GM21390 (cell line): ENCODE data around the gene NADK.
"Not testable (repeated sequence)": the region's sequence is repeated elsewhere in the genome, so short reads cannot be mapped to it uniquely, and the experiment has no call there.

ENCODE experiments used
- ATAC-seq: cut with Tn5 transposase; IDR thresholded peaks from one replicate; pipeline ENCODE4 v1.9.1; 2021; ENCODE audit not compliant: unreplicated experiment

The NADK gene

DNA sequence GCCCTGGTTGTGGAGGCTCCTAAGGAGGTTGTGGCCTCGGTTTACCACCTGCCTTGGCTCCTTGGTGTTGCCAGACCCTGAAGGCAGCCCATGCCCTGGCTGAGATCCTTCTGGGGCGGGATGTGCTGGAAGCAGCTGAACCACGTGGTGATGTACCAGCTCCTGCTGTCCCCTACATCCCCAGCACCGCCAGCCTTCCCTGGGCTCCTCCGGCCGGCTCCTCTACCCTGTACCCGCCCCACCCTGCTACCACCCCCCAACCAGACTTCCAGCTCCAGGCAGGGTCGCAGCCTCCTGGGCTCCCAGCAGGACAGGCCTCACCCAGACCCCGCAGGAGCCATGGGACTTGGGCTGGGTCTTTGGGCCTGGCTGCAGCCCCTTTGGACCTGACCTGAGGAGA is 28.3 kb downstream of the NADK start:
- ATAC-seq: not testable (repeated sequence)

DNA sequence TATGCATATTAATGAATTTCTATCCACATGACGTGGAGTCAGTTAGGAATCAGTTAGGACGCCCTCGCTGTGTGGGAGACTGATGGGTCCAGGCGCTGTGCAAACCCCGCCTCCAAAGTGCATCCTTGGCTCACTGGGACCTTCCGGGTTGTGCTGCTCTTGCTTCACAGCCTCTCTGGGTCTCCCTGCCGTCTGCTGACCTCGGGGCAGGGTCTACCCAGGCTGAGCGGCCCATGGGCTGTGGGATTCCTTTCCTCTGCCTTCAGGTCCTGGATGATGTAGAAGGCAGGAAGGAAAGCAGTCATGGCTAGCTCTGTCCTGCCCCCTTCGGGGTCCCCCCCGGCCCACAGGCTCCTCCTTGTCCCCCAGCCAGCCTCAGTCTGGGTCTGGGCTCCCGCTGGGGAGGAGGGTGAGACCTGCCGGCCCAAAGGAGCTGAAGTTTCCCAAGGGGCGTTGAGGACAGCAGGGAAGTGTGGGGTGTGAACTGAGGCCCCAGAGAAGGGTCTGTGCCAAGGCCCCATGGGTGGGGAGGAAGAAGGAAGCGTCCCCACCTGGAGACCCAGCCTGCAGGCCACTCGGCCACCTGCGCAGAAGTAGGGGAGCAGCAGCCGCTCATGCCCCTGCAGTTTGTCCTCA is 29.5 kb downstream of the NADK start:
- ATAC-seq: no peak

DNA sequence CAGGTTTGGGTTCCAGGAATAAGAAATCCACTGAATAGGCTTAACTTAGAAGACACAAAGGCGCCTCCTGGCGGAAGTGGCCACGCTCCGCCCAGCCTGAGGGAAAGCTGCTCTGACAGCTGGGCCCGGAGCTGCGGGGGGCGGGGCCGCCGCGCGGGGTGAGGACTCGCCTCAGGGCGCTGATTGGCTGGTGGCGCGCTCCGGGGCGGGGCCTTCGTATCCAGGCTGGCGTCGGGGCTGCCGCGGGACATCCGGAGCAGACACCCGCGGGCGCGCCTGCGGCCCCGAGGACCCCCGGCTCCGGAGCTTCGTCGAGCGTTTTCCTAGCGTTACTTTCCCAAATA is 31.7 kb downstream of the NADK start:
- ATAC-seq: peak; percentile 83

DNA sequence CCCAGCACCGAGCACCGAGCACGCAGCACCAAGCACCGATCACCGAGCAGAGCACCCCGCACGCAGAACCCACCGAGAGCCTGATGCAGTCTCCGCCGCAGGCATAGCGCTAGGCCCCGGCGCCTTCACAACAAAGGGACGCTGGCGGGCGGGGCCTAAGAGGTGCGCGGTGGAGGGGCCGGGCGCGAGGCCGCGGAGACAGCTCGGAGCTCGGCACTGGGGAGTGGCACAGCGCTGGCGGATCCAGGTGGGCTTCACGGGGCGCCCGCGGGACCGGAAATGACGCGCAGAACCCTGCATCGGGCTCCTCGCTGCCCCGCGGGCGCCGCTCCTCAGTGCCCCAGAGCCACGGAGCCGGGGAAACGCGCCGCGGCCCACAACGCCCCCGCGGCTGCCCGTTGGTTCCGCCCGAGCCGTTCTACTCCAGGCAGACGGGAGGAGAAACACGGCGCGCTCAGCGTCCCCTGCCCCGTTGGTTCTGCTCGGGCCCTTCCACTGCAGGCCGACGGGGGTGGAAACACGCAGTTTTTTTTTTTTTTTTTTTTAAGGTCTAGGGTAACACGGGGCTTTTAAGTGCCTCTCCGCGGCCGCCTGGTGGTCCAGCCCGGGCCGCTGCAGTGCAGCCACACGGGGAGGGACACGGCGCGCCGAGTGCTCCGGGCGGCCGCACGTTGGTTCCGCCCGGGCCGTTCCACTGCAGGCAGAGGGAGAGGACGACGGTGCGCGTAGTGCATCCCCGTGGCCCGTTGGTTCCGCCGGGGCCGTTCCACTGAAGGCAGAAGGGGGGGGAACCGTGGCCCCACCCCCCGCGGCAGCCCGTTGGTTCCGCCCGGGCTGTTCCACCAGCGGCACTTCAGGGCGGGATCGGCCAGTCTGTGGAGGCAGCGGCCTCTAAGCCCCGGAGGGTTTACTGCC is 32.4 kb downstream of the NADK start:
- ATAC-seq: peak; percentile 70

DNA sequence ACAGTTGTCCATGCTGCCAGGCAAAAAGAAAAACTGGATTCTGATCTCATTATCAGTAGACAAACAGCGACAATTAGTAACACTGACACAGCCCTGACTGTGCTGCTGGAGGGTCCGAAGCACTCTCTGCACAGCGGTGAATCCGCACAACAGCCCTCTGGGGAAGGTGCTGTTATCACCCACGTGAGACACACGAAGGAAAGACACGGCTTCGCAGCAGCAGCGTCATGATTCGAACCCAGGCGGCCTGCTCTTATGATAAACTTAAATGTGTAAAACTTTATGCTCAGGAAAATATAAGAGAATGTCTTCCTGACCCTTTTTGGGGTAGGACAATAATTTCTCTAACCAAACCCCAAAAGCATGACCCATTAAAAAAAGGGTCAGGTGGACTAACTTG is 35.7 kb downstream of the NADK start:
- not testable (repeated sequence) for ATAC-seq

DNA sequence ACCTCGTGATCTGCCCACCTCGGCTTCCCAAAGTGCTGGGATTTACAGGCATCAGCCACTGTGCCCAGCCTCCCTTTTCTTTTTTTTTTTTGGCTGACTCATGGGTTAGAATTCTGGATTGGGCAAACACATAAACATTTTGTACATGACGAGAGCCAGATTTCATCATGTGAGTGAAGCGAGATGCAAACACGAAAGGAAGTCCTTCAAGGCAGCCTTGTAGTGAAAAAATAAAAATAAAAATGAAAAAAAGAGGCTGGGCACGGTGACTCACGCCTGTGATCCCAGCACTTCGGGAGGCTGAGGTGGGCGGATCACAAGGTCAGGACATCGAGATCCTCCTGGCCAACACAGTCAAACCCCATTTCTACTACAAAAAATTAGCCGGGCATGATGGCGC is 37.3 kb downstream of the NADK start:
- ATAC-seq: not testable (repeated sequence)

DNA sequence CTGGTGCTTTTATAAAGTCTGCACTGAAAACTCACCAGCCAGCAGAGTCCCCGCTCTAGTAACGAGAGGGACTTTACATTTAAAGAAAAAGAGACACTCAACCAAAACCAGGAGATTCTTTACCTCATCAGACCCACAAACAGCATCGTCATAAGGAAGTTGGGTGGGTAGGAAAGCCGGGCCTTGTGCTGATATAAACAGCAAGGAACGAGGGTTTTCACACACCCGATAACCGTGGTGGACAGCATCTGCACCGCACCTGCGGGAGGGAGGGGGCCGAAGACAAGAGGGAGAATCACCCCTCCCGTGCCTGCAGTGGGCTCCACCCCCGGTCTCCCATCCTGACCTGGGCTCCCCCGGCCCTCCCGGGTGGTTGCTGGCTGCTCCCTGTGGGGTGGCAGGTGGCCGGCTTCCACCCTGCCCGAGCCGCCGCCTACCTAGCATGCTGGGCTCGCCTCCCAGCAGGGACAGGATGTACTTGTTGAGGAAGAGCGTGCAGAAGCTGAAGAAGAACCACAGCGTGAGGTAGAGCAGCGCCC is 39.4 kb downstream of the NADK start:
- ATAC-seq: not testable (repeated sequence)

DNA sequence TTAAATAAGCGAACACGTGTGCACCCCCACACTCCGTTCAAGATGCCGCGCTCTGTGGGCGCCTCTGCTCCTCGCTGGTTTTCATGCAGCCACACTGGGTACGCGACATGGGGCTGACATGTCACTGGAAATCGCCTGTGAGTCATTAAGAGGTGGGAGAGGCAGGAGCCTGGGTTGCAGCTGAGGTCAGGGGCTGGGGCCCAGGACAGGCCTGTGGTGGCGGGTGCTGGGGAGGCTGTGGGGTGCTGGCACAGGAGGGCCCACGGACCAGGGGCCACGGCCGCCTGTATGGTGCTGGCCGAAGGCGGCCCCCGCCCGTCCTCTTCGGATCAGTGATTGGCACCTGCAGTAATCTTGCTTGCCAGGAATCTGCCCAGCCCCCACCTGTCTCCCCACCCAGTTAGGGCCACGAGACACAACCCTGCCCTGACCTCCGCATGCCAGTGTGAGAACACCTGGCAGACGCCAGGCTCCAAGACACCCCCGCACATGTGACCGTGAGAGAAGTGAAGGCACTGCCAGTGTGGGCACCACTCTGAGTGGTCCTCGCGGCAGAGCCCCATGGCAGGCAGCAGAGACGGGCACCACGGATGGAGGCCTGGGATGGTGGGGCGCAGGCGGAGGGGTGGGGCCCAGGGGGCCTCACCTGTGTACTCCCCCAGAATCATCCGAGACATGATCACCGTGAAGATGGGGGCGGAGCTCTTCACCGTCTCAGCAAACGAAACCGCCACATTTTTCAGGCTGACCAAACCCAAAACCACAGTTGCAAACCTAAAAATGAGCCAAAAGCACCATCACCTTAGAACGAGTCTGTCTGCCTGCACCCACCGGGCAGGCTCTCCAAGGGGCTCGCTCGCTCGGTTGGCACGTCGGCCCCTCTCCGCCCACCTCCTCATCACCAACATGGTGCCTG is 40.3 kb downstream of the NADK start:
- ATAC-seq: not testable (repeated sequence)

DNA sequence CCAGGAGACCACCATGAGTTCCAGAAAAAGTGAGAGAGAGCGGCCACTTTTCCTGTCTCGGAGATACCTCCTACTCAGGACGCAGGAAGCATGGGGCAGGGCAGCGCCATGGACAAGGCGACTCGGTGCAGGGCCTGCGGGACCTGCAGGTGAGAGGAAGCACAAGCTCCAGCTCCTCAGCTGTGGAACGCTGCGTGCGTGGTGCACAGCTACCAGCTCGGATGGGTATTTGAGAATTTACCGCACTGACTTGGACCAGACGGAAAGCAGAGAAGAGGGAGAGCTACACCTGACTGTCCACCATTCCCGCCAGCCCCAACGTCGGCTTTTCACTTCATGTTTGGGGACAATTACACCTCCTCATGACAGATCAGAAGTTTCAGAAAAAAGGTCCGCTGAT is 45.9 kb downstream of the NADK start:
- no peak for ATAC-seq

DNA sequence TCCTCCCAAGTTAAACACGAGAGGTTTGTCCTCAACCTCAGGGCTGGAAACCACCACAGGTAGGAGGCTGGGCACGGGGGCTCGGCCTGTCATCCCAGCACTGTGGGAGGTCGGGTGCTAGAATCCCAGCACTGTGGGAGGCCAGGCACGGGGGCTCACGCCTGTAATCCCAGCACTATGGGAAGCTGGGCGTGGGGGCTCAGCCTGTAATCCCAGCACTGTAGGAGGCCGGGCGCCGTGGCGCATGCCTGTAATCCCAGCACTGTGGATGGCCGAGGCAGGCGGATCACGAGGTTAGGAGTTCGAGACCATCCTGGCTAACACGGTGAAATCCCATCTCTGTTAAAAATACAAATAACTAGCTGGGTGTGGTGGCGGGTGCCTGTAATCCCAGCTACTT is 47.4 kb downstream of the NADK start:
- no peak for ATAC-seq

DNA sequence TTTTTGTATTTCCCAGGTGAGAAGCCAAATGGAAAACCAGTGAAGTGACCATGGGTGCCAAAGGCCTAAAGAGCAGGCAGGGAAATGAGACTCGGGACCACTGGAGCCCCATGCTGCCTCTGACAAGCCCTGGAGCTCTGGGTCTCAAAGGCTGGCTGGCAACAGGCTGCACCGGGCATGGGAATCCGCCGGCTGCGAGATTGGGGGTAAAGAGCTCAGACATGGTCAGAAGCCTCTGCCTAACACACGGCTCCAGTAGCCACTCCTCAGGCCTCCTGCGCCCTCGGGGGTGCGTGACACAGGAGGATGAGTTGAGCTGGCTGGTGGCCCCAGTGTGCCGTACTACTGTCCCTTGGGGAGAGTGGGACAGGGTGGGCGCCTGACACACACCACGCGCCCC is 48.0 kb downstream of the NADK start:
- not testable (repeated sequence) for ATAC-seq

DNA sequence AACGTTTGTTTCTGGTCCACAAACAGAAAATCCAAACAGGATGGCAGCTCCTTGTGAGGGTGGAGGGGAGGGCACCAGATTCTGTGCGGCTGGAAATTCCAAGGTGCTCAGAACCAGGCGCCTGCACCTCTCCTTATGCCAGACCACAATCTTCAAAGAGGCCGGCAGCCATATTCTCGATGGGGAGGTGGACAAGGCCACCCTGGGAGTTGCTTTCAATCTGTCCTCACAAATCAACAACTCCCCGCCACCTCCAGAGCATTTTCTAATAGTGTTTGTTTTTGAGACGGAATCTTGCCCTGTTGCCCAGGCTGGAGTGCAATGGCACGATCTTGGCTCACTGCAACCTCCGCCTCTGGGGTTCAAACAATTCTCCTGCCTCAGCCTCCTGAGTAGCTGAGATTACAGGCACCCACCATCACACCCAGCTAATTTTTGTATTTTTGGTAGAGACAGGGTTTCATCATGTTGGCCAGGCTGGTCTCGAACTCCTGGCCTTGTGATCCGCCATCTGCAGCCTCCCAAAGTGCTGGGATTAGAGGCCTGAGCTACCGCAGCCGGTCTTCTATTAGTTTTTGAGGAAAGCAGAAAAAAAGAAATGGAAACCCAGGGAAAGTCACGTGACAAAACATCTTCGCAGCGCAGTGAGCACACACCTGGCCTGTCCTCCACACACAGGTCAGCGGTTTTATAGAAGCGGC is 49.0 kb downstream of the NADK start:
- not testable (repeated sequence) for ATAC-seq

DNA sequence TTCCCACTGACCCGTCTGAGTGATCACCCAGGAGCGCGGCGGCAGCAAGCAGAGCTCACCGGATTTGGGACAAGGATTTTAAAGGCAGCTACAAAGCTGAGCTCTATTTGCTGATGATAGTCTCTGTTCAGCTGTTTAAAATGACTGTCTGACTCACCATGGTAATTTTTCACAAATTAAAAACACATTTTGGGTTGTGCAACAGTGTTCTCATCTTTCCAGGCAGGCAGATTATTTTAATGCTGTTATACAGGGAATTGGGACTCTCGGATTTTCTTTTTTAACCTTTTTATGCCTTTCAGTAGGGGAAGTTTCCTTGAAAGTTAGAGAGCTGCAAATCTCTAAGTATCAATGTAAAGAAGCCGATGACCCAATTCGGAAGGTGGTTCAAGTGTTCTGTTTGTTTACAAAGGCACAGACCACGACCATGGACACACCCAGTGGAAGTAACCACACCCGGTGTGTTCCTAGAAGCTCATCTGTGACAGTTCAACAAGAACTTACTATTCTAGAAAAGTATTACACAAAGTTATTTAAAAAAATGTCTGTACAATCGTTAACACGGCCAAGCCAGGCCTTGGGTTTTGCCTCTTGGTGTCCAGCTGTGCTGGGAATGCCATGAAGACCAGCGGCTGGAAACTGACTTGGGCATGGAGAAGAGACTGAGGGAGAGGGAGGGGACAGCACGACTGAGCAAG is 49.8 kb downstream of the NADK start:
- not testable (repeated sequence) for ATAC-seq

DNA sequence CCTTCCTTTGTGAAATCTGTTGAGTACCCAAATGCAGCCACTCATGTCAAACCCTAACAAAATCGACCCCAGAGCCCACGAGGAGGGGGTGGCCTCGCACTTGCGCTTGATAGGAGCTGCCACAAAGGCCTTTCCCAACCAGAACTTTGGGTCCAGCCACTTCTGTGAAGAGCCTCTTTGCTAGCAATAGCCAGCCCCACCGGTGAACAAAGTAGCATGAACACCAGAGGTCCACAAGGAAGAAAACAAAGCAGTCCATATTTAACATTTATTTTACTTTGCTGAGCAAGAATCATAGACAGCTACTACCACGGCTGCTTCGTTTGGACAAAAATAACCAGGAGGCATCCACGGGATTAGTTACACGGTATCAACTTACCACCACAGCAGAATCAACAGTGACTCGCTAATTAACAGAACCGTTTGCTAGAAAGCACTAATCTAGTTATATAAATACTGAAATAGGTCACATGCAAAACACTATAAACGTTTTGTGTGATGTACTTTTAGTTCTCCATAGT is 51.1 kb downstream of the NADK start:
- not testable (repeated sequence) for ATAC-seq

DNA sequence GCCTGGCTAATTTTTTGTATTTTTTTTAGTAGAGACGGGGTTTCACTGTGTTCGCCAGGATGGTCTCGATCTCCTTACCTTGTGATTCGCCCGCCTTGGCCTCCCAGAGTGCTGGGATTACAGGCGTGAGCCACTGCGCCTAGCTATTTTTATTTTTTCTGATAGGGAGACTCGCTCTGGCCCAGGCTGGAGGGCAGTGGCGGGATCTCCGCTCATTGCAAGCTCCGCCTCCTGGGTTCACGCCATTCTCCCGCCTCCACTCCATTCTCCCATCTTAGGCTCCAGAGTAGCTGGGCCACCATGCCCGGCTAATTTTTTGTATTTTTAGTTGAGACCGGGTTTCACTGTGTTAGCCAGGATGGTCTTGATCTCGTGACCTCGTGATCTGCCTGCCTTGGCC is 52.2 kb downstream of the NADK start:
- ATAC-seq: not testable (repeated sequence)

DNA sequence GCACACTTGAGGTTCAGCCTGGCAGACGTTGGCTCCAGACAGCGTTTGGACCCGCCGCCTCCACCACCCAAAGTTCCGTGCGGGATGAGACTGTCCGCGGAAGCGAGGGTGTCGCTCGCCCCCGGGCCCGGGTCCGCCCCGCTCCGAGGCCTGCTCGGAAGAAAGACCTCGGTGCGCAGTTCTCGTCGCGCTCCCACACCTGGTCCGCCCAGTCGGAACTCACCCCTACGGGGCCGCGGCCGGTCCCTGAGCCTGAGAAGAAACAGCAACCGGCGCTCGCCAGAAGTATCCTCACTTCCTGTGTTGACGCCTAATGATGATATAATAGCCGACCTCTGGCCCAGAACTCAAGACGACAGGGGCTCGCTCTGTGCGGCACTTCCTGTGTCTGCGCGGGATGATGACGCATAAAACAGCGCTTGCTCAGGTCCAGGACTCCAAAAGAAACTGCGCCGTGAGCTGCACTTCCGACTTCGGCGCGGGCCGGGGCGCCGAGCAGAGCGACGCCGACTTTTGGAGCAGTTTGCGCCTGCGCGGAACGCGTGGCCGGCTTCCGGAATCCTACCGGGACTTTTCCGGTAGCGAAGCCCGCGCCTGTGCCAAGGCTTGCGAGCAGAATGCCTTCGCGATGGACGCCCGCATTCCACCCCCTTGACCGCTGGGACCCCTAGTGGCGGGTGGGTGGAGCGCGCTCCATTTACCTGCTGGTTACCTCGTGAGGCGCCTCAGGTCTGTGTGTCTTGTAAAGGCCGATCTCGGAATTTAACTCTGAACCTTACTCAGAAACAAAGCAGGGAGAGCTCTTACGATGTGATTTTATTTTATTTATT is 54.0 kb downstream of the NADK start, which contains the start of gene CDK11A:
TSS of gene CDK11A (minus strand) at position 323 of the 830 bp plus-strand sequence. CDS start 1,539 bp downstream, outside the sequence.
- peak; percentile 93 for ATAC-seq

DNA sequence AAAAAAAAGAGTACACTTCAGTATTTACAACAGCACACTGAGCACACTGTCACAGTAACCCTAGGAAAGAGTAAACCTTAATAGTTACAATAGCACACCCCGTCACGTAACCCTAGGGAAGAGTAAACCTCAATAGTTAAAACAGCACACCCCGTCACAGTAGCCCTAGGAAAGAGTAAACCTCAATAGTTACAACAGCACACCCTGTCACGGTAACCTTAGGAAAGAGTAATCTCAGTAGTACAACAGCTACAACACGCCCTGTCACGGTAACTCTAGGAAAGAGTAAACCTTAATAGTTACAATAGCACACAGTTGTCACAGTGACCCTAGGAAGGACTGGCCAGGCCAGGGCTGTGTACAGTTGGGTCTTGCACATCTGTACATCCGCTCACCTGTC is 57.1 kb downstream of the NADK start:
- no peak for ATAC-seq

DNA sequence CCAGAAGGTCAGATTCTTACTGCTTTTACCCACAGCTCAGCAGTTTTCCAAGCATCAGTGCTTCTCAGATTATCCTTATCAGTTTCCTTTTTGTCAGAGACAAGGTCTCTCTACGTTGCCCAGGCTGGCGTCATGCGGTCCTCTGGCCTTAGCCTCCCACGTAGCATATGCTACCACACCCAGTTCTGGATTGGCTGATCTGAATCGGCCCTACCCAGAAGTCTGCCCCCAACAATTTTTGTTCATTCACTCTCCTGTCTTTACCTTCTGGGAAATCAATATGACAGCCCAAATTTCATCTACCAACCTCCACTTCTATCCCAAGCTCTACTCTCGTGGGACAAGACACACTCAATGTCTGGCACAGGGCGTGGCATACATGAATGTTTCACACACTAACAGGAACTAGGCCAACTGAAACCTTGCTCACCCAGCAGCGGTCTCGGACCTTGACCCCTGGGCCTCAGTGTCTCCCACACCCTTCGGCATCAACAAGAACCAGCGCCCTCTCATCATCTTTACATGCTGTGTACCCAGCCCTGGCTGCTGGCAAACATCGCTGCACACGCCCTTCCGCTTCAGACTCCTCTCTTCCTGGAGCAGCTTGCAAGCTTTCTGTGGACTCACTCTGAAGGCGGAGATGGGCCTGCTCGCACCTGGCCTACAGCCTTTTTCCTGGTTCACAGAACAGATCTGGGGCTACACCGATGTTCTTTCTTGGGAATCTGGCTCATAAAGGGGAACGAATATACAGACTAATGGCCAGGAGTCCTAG is 63.0 kb downstream of the NADK start:
- not testable (repeated sequence) for ATAC-seq
